HCT116 (cell line): ENCODE results near the gene GALK2. TPM values are rescaled to one million over a fixed set of nuclear protein-coding genes. Genes with fewer than 3 reads are reported as not detected.

Experiments used
- ATAC-seq: fragments of 200-7000 bp; cut with Tn5 transposase; 2 replicates; pipeline ENCODE4 v1.9.1; 2020; ENCODE audit warnings: mild to moderate bottlenecking, moderate library complexity
- BruUV-seq: library from RNA; stranded (reverse); fragments of 400-500 nt; replicated peaks from 2 replicates; lab custom pipeline; 2021; lab: Mats Ljungman, UMichigan
- CTCF ChIA-PET: fragments of 300-600 bp; sonication (Branson Sonifier 250); formaldehyde crosslinking; loops from one replicate; lab custom pipeline; 2021; ENCODE audit warnings: antibody characterized with exemption; lab: Charles Lee
- POLR2A ChIA-PET: fragments of 300-600, 350-600 bp; sonication (Branson Sonifier 250); formaldehyde crosslinking; loops from one replicate; lab custom pipeline; 2021; ENCODE audit warnings: antibody characterized with exemption; lab: Charles Lee
- RAD21 ChIA-PET, 2 experiments: fragments of 300-600 bp; sonication (Branson Sonifier 250); formaldehyde crosslinking; loops; one replicate each; lab custom pipeline; 2023; ENCODE audit warnings: low total read pairs in 2 of 2; ENCODE audit not compliant: uncharacterized antibody in 2 of 2, unreplicated experiment in 2 of 2, low non-redundant PET in 1 of 2; lab: Charles Lee
- DNase-seq: peaks from one replicate; pipeline ENCODE4 v3.0.0-alpha.2; 2010; ENCODE audit warnings: low read depth, low spot score
- H2AFZ ChIP-seq: fragments of 200-600 bp; shearing (Covaris generic), sonication (generic); 2 replicates; pipeline ENCODE4 v1.6.1; 2017; ENCODE audit warnings: low read depth, mixed run types, mixed read lengths, antibody characterized with exemption, low read length; ENCODE audit not compliant: poor library complexity, severe bottlenecking
- H3K27ac ChIP-seq: 2 replicates; pipeline ENCODE4 v1.5.1; 2012; ENCODE audit warnings: low read depth, low read length
- H3K27me3 ChIP-seq: fragments of 200-600 bp; sonication (generic); 2 replicates; pipeline ENCODE4 v1.6.1; 2016; ENCODE audit warnings: mixed run types, low read length, mixed read lengths; ENCODE audit not compliant: insufficient read depth
- H3K36me3 ChIP-seq, 2 experiments: fragments of 200-500 bp in 1 of 2; fragments of 200-600 bp in 1 of 2; sonication (Bioruptor generic) in 1 of 2; sonication (generic) in 1 of 2; 2 replicates each; pipeline versions ENCODE4 v1.5.1 to v1.6.1; 2014 to 2016; ENCODE audit warnings: low read length in 2 of 2, inconsistent platforms in 1 of 2, mixed read lengths in 1 of 2, mixed run types in 1 of 2; ENCODE audit not compliant: insufficient read depth in 2 of 2, control insufficient read depth in 1 of 2
- H3K4me1 ChIP-seq, 2 experiments: fragments of 200-600 bp in 1 of 2; sonication (generic) in 1 of 2; 2 replicates each; pipeline versions ENCODE4 v1.5.1 to v1.6.1; 2012 to 2017; ENCODE audit warnings: low read length in 2 of 2, inconsistent platforms in 1 of 2, mild to moderate bottlenecking in 1 of 2, mixed read lengths in 1 of 2, mixed run types in 1 of 2, moderate library complexity in 1 of 2; ENCODE audit not compliant: insufficient read depth in 2 of 2, control insufficient read depth in 1 of 2
- H3K4me2 ChIP-seq: fragments of 200-600 bp; sonication (generic); 2 replicates; pipeline ENCODE4 v1.6.1; 2017; ENCODE audit warnings: mixed run types, low read length, mixed read lengths
- H3K4me3 ChIP-seq, 2 experiments: fragments of 200-600 bp in 1 of 2; sonication (generic) in 1 of 2; replicated peaks in 1 of 2; 2 replicates each; pipeline ENCODE4 v1.5.1; 2011 to 2016; ENCODE audit warnings: low read length in 2 of 2, control low read depth in 1 of 2, low read depth in 1 of 2, mild to moderate bottlenecking in 1 of 2, mixed read lengths in 1 of 2, mixed run types in 1 of 2
- H3K79me2 ChIP-seq: fragments of 200-600 bp; sonication (generic); 2 replicates; pipeline ENCODE4 v1.6.1; 2017; ENCODE audit warnings: mild to moderate bottlenecking, mixed run types, low read length, moderate library complexity, mixed read lengths; ENCODE audit not compliant: insufficient read depth
- H3K9ac ChIP-seq: fragments of 200-600 bp; sonication (generic); 2 replicates; pipeline ENCODE4 v1.6.1; 2016; ENCODE audit warnings: low read length, mixed read lengths
- H3K9me2 ChIP-seq: fragments of 200-600 bp; sonication (generic), shearing (Covaris generic); 2 replicates; pipeline ENCODE4 v1.6.1; 2017; ENCODE audit warnings: mixed run types, mild to moderate bottlenecking, moderate library complexity; ENCODE audit not compliant: insufficient read depth
- H3K9me3 ChIP-seq, 2 experiments: fragments of 200-500 bp in 1 of 2; fragments of 200-600 bp in 1 of 2; sonication (Bioruptor generic) in 1 of 2; sonication (generic) in 1 of 2; 2 replicates each; pipeline ENCODE4 v1.6.1; 2014 to 2017; ENCODE audit warnings: low read length in 2 of 2, mixed read lengths in 2 of 2, inconsistent platforms in 1 of 2, low read depth in 1 of 2, mild to moderate bottlenecking in 1 of 2, mixed run types in 1 of 2, moderate library complexity in 1 of 2; ENCODE audit not compliant: control insufficient read depth in 1 of 2, insufficient read depth in 1 of 2
- H4K20me1 ChIP-seq: fragments of 200-600 bp; sonication (generic), shearing (Covaris generic); 2 replicates; pipeline ENCODE4 v1.6.1; 2017; ENCODE audit warnings: mixed run types, mild to moderate bottlenecking, moderate library complexity; ENCODE audit not compliant: insufficient read depth
- CBX3 ChIP-seq: IDR thresholded peaks from 2 replicates; pipeline ENCODE4 v1.6.1; 2012; ENCODE audit warnings: low read depth
- EGR1 ChIP-seq: IDR thresholded peaks from 2 replicates; pipeline ENCODE4 v1.6.1; 2012; ENCODE audit warnings: low read depth
- ELF1 ChIP-seq: IDR thresholded peaks from 2 replicates; pipeline ENCODE4 v1.6.1; 2012; ENCODE audit warnings: low read depth, borderline replicate concordance
- EZH2 ChIP-seq: fragments of 200-600 bp; sonication (generic); IDR thresholded peaks from 2 replicates; pipeline ENCODE4 v1.6.1; 2017; ENCODE audit warnings: antibody characterized with exemption, mixed run types
- EZH2phosphoT487 ChIP-seq: fragments of 200-600 bp; IDR thresholded peaks from 2 replicates; pipeline ENCODE4 v1.6.1; 2018; ENCODE audit warnings: antibody characterized with exemption, borderline replicate concordance
- FOSL1 ChIP-seq: IDR thresholded peaks from 2 replicates; pipeline ENCODE4 v1.6.1; 2012; ENCODE audit warnings: low read depth
- JUND ChIP-seq: IDR thresholded peaks from 2 replicates; pipeline ENCODE4 v1.6.1; 2012
- POLR2A ChIP-seq: IDR thresholded peaks from 2 replicates; pipeline ENCODE4 v1.7.0; 2011; ENCODE audit warnings: borderline replicate concordance; ENCODE audit not compliant: insufficient read depth, insufficient read length; ENCODE audit errors: extremely low read depth
- POLR2AphosphoS5 ChIP-seq: IDR thresholded peaks from 2 replicates; pipeline ENCODE4 v1.6.1; 2011; ENCODE audit warnings: mild to moderate bottlenecking, low read depth, low read length, moderate library complexity
- SIN3A ChIP-seq: IDR thresholded peaks from 2 replicates; pipeline ENCODE4 v1.6.1; 2012; ENCODE audit warnings: low read depth
- TCF7L2 ChIP-seq: IDR thresholded peaks from 2 replicates; pipeline ENCODE4 v1.7.0; 2011; ENCODE audit warnings: borderline replicate concordance, inconsistent platforms; ENCODE audit not compliant: insufficient read depth, insufficient read length; ENCODE audit errors: extremely low read depth
- YY1 ChIP-seq: IDR thresholded peaks from 2 replicates; pipeline ENCODE4 v1.6.1; 2011; ENCODE audit warnings: low read length, low read depth, moderate library complexity, mild to moderate bottlenecking; ENCODE audit not compliant: insufficient replicate concordance; ENCODE audit errors: extremely low read depth
- ZFX ChIP-seq: fragments of 450-650 bp; IDR thresholded peaks from 2 replicates; pipeline ENCODE4 v1.6.1; 2017
- ZNF274 ChIP-seq: fragments of 200-500 bp; sonication (Bioruptor generic); IDR thresholded peaks from 2 replicates; pipeline ENCODE4 v1.6.1; 2014; ENCODE audit warnings: mild to moderate bottlenecking, low read depth, low read length, inconsistent platforms
- intact Hi-C: fragments of 100-400 bp; cut with micrococcal nuclease; formaldehyde crosslinking; loops from 2 replicates; pipeline ENCODE4 v1.10.0; 2022
- total RNA-seq: library from RNA; stranded (reverse); gene quantifications from one replicate; pipeline ENCODE4 v1.2.1, GENCODE V29; 2021; ENCODE audit not compliant: unreplicated experiment
- TF ChIP-seq, protein P1 (sequence below): IDR thresholded peaks from 2 replicates; pipeline ENCODE4 v1.6.1; 2012; ENCODE audit warnings: low read depth
- TF ChIP-seq, protein P2 (sequence below), 3 experiments: fragments of 200-600 bp in 1 of 3; sonication (generic) in 1 of 3; IDR thresholded peaks in 2 of 3; conservative IDR thresholded peaks in 1 of 3; 2 replicates each; pipeline ENCODE4 v1.5.1; 2012 to 2017; ENCODE audit warnings: low read depth in 2 of 3, low read length in 2 of 3, antibody characterized with exemption in 1 of 3, borderline replicate concordance in 1 of 3, control low read depth in 1 of 3, mild to moderate bottlenecking in 1 of 3, mixed read lengths in 1 of 3, mixed run types in 1 of 3, moderate library complexity in 1 of 3; ENCODE audit not compliant: insufficient read depth in 1 of 3

The GALK2 gene
- total RNA-seq, 1 experiment from 2014 or later, result 18.7 TPM

DNA sequence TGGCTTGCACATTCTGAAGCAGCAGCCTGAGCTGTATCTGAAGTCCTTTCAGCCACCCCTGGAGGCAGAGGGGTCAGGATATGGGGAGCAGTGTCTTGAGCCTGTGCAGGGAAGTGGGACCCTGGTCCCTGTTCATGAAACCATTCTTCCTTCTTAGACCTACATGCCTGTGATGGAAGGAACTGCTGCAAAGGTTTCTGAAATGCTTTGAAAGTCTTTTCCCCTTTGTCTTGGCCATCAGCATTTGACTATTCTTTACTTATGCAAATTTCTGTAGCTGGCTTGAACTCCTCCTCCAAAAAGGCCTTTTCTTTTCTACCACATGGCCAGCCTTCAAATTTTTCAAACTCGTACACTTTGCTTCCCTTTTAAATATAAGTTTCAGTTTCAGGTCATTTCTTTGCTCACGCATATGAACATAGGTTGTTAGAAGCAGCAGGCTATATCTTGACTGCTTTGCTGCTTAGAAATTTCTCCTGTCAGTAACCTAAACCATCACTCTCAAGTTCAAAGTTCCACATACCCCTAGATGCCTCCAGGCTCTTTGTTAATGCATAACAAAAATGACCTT, 62.3 kb downstream of the GALK2 start:
- POLR2A ChIA-PET, result no interaction called here
- H3K79me2 ChIP-seq, result peaks cover 10% of the 10 kb centered on the region; the same call in 1 of the 2 replicates
- intact Hi-C loops, result loop anchor here (10.0 kb wide), 1 partner anchor 392 kb away; the partner anchor contains the start of genes DTWD1 and FAM227B
- no peaks in the 10 kb centered on the region for H3K4me1 ChIP-seq
- H3K9me2 ChIP-seq, result no peaks in the 10 kb centered on the region
- TF ChIP-seq YY1 (no peak), POLR2A (no peak), JUND (no peak), ELF1 (no peak), EGR1 (no peak), FOSL1 (no peak), CBX3 (no peak), POLR2AphosphoS5 (no peak), ZFX (no peak), EZH2 (no peak), SIN3A (no peak), EZH2phosphoT487 (no peak), TCF7L2 (no peak), ZNF274 (no peak)
- TF ChIP-seq, protein P1, sequence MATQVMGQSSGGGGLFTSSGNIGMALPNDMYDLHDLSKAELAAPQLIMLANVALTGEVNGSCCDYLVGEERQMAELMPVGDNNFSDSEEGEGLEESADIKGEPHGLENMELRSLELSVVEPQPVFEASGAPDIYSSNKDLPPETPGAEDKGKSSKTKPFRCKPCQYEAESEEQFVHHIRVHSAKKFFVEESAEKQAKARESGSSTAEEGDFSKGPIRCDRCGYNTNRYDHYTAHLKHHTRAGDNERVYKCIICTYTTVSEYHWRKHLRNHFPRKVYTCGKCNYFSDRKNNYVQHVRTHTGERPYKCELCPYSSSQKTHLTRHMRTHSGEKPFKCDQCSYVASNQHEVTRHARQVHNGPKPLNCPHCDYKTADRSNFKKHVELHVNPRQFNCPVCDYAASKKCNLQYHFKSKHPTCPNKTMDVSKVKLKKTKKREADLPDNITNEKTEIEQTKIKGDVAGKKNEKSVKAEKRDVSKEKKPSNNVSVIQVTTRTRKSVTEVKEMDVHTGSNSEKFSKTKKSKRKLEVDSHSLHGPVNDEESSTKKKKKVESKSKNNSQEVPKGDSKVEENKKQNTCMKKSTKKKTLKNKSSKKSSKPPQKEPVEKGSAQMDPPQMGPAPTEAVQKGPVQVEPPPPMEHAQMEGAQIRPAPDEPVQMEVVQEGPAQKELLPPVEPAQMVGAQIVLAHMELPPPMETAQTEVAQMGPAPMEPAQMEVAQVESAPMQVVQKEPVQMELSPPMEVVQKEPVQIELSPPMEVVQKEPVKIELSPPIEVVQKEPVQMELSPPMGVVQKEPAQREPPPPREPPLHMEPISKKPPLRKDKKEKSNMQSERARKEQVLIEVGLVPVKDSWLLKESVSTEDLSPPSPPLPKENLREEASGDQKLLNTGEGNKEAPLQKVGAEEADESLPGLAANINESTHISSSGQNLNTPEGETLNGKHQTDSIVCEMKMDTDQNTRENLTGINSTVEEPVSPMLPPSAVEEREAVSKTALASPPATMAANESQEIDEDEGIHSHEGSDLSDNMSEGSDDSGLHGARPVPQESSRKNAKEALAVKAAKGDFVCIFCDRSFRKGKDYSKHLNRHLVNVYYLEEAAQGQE, result no peak
- TF ChIP-seq, protein P2, sequence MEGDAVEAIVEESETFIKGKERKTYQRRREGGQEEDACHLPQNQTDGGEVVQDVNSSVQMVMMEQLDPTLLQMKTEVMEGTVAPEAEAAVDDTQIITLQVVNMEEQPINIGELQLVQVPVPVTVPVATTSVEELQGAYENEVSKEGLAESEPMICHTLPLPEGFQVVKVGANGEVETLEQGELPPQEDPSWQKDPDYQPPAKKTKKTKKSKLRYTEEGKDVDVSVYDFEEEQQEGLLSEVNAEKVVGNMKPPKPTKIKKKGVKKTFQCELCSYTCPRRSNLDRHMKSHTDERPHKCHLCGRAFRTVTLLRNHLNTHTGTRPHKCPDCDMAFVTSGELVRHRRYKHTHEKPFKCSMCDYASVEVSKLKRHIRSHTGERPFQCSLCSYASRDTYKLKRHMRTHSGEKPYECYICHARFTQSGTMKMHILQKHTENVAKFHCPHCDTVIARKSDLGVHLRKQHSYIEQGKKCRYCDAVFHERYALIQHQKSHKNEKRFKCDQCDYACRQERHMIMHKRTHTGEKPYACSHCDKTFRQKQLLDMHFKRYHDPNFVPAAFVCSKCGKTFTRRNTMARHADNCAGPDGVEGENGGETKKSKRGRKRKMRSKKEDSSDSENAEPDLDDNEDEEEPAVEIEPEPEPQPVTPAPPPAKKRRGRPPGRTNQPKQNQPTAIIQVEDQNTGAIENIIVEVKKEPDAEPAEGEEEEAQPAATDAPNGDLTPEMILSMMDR (IDR thresholded peaks at IDR 0.05 in 2 of 3, conservative IDR thresholded peaks at IDR 0.05 in 1 of 3; ENCODE audit: borderline replicate concordance in 1 of 3, insufficient read depth in 1 of 3, low read depth in 2 of 3, low read length in 2 of 3), result no peak
- TF ChIP-seq, all 23 proteins: peak for 0
- Histone ChIP-seq H3K27me3 (no peaks in the 10 kb centered on the region), H3K9ac (no peak overlapping the region), H3K4me2 (no peak overlapping the region), H3K27ac (no peak overlapping the region), H3K9me3 (no peaks in the 10 kb centered on the region), H3K36me3 (no peaks in the 10 kb centered on the region), H4K20me1 (no peaks in the 10 kb centered on the region; the same call in 1 of the 2 replicates), H2AFZ (no peak overlapping the region), H3K4me3 (no peak overlapping the region)
- BruUV-seq, result no TSS peak
- RAD21 ChIA-PET, result no interaction called here
- no peak for ATAC-seq
- CTCF ChIA-PET, result no interaction called here
- DNase-seq, result no peak
